Prostate gland (tissue), 2 donors: Measurements from ENCODE around the gene TMEM109. TPM values are rescaled to one million over a fixed set of nuclear protein-coding genes. Genes with fewer than 3 reads are reported as not detected.

Experiments
- DNase-seq: peaks from one replicate; pipeline ENCODE4 v3.0.0-alpha.2; 2019; ENCODE audit warnings: low spot score
- H3K27ac ChIP-seq, 2 donors: fragments of 200-600 bp; sonication (generic); 2 replicates each; pipeline ENCODE4 v1.5.1; 2017 to 2019
- H3K27me3 ChIP-seq: fragments of 200-600 bp; sonication (generic); replicated peaks from 2 replicates; pipeline ENCODE4 v1.5.1; 2019; ENCODE audit not compliant: insufficient read depth
- H3K36me3 ChIP-seq, 2 donors: fragments of 200-600 bp; sonication (generic); 1 replicate in 1 of 2; 2 replicates in 1 of 2; pipeline versions ENCODE4 v1.5.1 to v1.8.1; 2017 to 2019
- H3K4me1 ChIP-seq: fragments of 200-600 bp; sonication (generic); replicated peaks from 2 replicates; pipeline ENCODE4 v1.5.1; 2019
- H3K4me3 ChIP-seq, 2 donors: fragments of 200-600 bp; sonication (generic); 2 replicates each; pipeline ENCODE4 v1.5.1; 2017 to 2019
- H3K9me3 ChIP-seq: fragments of 200-600 bp; sonication (generic); 2 replicates; pipeline ENCODE4 v1.5.1; 2017
- POLR2A ChIP-seq: fragments of 450-650 bp; IDR thresholded peaks from one replicate; pipeline ENCODE4 v1.6.1; 2016; ENCODE audit warnings: antibody characterized with exemption, mild to moderate bottlenecking
- POLR2AphosphoS5 ChIP-seq: sonication (generic); formaldehyde crosslinking; IDR thresholded peaks from one replicate; pipeline ENCODE4 v1.6.1; 2017; ENCODE audit warnings: antibody characterized with exemption
- WGBS: methylation state at CpG from one replicate; pipeline ENCODE4 v1.1.5; 2018; 5-methylcytosine and 5-hydroxymethylcytosine counted together
- intact Hi-C: fragments of 100-400 bp; cut with DNase I; formaldehyde crosslinking; loops from one replicate; pipeline ENCODE4 v1.14.2; 2022
- total RNA-seq, 2 donors: library from RNA; depleted of rRNA; stranded (reverse); fragments of >200 nt; gene quantifications; one replicate each; pipeline ENCODE4 v1.1.0, GENCODE V29; 2016
- TF ChIP-seq, protein P1 (sequence below), 4 experiments: fragments of 200-600 bp in 2 of 4; fragments of 450-650 bp in 2 of 4; sonication (generic) in 2 of 4; IDR thresholded peaks; 1 replicate in 3 of 4; 2 replicates in 1 of 4; pipeline ENCODE4 v1.5.1; 2016 to 2019; ENCODE audit warnings: antibody characterized with exemption in 4 of 4, mild to moderate bottlenecking in 2 of 4, moderate library complexity in 2 of 4

Gene TMEM109
- total RNA-seq, 2 donors from 2014 or later: 106 to 122 TPM

DNA sequence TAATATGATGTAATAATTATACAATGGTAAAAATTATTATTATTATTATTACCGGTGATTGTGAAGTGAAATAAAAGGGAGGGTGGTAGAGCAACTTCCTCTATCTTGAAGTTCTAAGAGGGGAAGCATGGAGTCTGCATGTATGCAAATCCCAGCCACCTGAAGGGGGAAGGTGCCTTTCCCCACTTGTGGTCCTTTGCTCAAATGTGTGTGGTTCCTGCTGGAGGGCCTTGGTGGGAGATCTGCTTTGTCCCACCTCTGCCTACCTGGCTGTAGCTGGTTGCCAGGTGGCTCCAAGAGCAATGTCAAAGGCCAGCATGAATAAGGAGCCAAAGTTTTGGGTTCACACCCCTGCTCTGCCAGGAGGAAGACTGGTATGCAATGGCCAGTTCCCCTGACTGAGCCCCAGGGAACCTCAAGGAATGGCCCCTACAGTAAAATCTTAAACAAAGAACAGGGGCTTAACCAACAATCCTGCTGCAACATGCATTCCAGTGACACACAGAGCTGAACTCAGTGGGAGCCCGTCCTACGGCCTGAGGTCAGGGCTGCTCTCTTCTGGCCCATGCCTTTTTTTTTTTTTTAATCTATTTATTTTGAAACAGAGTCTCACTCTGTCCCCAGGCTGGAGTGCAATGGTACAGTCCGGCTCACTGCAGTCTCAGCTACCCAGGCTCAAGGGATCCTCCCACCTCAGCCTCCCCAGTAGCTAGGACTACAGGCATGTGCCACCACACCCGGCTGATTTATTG, 18.8 kb downstream of the TMEM109 start:
- WGBS: 69% methylated on average over 5 of the region's 5 CpGs
- intact Hi-C loops: no loop called here
- DNase-seq: no peak

DNA sequence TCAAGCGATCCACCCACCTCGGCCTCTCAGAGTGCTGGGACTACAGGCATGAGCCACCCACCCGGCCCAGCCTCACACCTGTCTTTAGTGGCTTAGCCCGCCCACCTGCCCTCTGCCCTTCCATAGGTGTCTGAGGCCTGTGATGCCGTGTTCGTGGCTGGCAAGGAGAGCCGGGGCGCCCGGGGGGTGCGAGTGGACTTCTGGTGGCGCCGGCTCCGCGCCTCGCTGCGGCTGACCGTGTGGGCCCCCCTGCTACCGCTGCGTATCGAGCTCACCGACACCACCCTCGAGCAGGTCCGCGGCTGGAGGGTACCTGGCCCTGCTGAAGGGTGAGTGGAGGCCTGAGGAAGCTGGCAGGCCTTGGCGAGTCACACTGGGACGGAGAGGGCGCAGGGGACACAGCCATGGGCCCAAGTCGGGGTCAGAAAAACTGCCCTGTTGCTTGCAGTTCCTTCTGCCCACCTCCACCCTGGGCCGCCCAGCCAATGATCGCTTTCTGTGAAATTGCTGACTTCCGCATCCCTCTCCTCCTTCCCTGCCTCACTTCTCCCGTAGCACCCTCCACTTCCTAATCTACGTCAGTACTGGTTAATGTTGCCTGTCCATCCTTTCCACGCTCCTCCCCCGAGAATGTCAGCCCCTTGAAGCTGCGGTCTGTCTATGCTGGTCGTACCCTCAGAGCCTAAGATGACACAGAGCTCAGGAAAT, 19.6 kb downstream of the TMEM109 start:
- Histone ChIP-seq H3K4me1 (no peaks in the 10 kb centered on the region), H3K27ac (no peak overlapping the region), H3K27me3 (no peaks in the 10 kb centered on the region), H3K9me3 (no peaks in the 10 kb centered on the region), H3K36me3 (no peaks in the 10 kb centered on the region), H3K4me3 (no peak overlapping the region)
- intact Hi-C loops: no loop called here
- TF ChIP-seq, protein P1, sequence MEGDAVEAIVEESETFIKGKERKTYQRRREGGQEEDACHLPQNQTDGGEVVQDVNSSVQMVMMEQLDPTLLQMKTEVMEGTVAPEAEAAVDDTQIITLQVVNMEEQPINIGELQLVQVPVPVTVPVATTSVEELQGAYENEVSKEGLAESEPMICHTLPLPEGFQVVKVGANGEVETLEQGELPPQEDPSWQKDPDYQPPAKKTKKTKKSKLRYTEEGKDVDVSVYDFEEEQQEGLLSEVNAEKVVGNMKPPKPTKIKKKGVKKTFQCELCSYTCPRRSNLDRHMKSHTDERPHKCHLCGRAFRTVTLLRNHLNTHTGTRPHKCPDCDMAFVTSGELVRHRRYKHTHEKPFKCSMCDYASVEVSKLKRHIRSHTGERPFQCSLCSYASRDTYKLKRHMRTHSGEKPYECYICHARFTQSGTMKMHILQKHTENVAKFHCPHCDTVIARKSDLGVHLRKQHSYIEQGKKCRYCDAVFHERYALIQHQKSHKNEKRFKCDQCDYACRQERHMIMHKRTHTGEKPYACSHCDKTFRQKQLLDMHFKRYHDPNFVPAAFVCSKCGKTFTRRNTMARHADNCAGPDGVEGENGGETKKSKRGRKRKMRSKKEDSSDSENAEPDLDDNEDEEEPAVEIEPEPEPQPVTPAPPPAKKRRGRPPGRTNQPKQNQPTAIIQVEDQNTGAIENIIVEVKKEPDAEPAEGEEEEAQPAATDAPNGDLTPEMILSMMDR (IDR thresholded peaks at IDR 0.05): no peak
- TF ChIP-seq POLR2A (no peak), POLR2AphosphoS5 (no peak)
- WGBS: 94% methylated on average over 33 of the region's 37 CpGs
- DNase-seq: no peak

More for the DNA sequence above, 18.8 kb downstream of the TMEM109 start:
- Histone ChIP-seq H3K27ac (no peak overlapping the region), H3K36me3 (no peaks in the 10 kb centered on the region), H3K4me3 (no peak overlapping the region), H3K4me1 (no peaks in the 10 kb centered on the region), H3K27me3 (no peaks in the 10 kb centered on the region), H3K9me3 (no peaks in the 10 kb centered on the region)
- no peak for TF ChIP-seq POLR2AphosphoS5
- no peak for TF ChIP-seq POLR2A
- TF ChIP-seq, protein P1 (IDR thresholded peaks at IDR 0.05): no peak

DNA sequence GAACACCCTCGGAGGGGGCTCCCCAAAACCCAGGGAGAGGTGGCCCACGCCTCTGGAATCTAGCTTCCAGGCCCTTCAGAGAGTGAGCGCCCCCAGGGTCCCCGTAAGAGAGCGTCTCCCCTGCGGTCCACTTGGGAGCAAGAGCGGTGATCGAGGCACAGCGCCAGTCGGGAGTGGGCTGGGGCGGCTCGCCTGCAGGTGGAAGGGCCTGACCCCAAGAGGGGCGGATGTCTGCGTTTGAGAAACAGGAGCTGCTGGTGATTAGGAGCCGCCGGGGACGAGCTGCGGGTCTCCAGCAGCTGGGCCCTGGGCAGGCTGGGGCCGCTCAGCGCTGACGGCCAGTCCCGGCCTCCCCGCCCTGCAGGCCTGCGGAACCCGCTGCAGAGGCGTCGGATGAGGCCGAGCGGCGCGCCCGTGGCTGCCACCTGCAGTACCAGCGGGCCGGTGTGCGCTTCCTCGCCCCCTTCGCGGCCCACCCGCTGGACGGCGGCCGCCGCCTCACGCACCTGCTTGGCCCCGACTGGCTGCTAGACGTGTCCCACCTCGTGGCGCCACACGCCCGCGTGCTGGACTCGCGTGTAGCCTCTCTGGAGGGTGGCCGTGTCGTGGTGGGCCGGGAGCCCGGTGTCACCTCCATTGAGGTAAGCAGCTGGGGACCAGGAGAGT, 20.3 kb downstream of the TMEM109 start:
- 92% methylated on average over 48 of the region's 57 CpGs for WGBS
- Histone ChIP-seq H3K36me3 (no peaks in the 10 kb centered on the region), H3K4me1 (no peaks in the 10 kb centered on the region), H3K27me3 (no peaks in the 10 kb centered on the region), H3K4me3 (no peak overlapping the region), H3K27ac (no peak overlapping the region), H3K9me3 (no peaks in the 10 kb centered on the region)
- DNase-seq: no peak
- TF ChIP-seq POLR2AphosphoS5 (no peak), POLR2A (no peak)
- TF ChIP-seq, protein P1 (IDR thresholded peaks at IDR 0.05): no peak
- intact Hi-C loops: no loop called here

DNA sequence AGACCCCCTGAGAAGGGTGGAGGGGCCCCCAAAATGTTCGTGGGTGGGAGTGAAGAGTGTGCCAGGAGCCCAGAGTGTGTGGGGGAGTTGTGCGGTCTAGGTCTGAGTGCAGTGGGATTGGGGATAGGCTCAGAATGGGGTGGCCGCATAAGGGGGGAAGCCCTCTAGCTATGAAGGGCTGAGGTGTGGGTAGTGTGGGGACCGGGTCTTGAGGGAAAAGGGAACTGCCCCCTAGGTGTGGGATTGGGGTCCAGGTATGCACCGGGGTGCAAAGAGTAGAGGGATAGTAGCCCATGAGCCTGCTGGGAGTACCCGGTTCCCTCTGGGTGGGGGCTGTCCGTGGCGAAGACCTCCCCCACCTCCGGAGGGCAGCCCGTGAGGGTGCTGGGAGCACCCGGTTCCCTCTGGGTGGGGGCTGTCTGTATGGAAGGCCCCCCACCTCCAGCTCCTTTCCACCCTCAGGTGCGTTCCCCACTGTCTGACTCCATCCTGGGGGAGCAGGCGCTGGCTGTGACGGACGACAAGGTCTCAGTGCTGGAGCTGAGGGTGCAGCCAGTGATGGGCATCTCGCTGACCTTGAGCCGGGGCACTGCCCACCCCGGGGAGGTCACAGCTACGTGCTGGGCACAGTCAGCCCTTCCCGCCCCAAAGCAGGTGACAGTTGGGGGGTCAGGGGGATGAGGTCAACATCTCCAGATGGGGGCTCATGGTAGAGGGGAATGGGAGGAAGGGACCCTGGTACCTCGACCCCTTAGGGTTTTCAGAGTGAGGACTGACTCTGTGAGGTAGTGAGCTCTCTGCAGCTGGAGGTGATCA, 21.0 kb downstream of the TMEM109 start:
- Histone ChIP-seq H3K27me3 (no peaks in the 10 kb centered on the region), H3K4me1 (no peaks in the 10 kb centered on the region), H3K9me3 (no peaks in the 10 kb centered on the region), H3K4me3 (no peak overlapping the region), H3K27ac (no peak overlapping the region), H3K36me3 (no peaks in the 10 kb centered on the region)
- intact Hi-C loops: no loop called here
- WGBS: 93% methylated on average over 21 of the region's 21 CpGs
- DNase-seq: no peak
- TF ChIP-seq POLR2A: no peak
- TF ChIP-seq, protein P1 (IDR thresholded peaks at IDR 0.05): no peak
- no peak for TF ChIP-seq POLR2AphosphoS5
